Thyroid gland (tissue), 4 donors: ENCODE results near the gene PPP3CA.

Experiments
- CTCF ChIP-seq, 6 experiments: fragments of 200-600 bp in 3 of 6; fragments of 450-650 bp in 3 of 6; sonication (generic) in 3 of 6; IDR thresholded peaks; one replicate each; pipeline ENCODE4 v1.5.1; 2016 to 2019; ENCODE audit warnings: antibody characterized with exemption in 6 of 6, mild to moderate bottlenecking in 2 of 6, inconsistent platforms in 1 of 6, moderate library complexity in 1 of 6
- POLR2A ChIP-seq, 2 donors: fragments of 450-650 bp; IDR thresholded peaks; one replicate each; pipeline ENCODE4 v1.6.1; 2017; ENCODE audit warnings: antibody characterized with exemption in 2 of 2, mild to moderate bottlenecking in 2 of 2, moderate library complexity in 1 of 2

- TF ChIP-seq CTCF (IDR thresholded peaks at IDR 0.05) (no peak), POLR2A (IDR thresholded peaks at IDR 0.05) (no peak)
These were observed 337.9 kb downstream of the PPP3CA start for GRCh38 chr4:101009471-101009870.
